ENCODE results near the gene SPRR1B.
"Not testable (repeated sequence)": the region's sequence is repeated elsewhere in the genome, so short reads cannot be mapped to it uniquely, and the experiment has no call there.

Gene SPRR1B

DNA sequence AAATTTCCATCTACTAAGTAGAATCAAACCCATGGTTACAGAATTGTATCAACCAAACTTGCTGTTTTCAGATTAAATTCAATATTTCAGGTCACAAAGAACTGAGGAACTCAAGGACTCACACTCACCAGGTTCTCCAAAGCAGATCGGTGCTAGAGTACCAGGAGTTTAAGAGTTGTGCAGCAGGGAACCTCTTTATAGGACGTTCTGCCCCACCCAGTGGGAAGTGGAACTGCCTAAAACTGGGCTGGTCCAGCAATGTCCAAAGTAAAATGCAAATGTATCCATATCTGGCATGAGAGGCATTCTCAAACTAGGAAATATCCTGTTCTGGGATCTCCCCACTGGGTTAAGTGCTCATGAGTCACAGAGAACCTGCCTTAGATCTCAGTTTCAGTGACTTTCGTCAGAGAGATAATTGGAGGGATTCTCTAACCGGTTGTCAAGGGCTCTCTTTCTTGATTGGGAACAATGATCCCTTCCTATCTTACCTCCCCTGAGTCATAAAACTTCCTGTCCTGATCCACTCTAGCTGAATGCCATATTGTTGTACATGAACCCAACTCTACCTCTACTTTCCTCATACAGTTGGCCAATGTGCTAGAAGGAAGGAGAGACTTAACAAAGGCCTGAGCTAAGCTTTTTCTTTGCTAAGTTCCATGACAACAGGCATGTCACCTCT is 10.1 kb downstream of the SPRR1B start, which contains the start of gene SPRR2D:
Gene SPRR2D, minus strand, starts transcription at position 171 of the 682 bp plus-strand sequence. CDS start 774 bp downstream, outside the sequence.
- DNase-seq: no peak

DNA sequence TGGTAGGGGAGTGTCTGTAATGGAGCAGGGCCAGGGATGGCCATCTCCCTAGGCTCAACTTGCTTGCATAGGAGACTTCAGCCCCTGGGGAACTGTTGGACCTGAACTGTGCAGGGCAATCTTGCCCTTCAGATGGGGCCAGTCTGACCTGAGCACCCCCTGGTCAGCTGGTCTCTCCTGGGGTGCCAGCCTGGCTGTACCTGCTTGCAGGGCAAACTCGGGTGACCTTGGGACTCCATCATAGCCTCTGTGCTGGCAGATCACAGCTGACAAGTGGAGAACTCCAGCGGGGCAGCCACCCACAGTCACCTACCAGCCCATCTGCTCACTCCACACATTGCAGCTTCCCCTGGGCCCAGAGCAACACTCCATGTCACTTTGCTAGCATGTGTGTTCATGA is 18.2 kb downstream of the SPRR1B start:
- DNase-seq: no peak

DNA sequence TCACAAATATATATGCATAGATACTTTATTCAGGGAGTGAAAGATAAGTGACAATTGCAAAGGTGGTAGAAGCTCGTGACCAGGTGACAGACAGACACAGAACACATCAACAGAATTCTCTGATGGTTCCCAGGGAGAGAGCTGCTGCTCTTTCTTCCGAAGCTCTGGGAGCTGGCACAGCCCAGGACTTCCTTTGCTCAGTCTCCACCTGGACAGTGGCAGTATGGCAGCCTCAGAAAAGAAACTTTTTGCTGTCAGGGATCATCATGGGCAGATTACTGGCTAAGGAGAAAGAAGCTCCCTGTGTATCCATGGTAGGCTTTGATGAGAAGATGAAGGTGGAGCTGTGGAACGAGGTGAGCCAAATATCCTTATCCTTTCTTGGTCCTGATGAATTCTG is 25.1 kb downstream of the SPRR1B start:
- DNase-seq: not testable (repeated sequence)

GRCh38 chr1:153057375-153057774 is 26.4 kb downstream of the SPRR1B start, which contains the start of gene SPRR2A:
Gene SPRR2A (minus strand): TSS chr1:153057512. CDS start chr1:153056735, 777 bp downstream.
- no peak for DNase-seq

- no peak for DNase-seq
These were observed 27.2 kb downstream of the SPRR1B start for GRCh38 chr1:153058154-153058553.

- no peak for DNase-seq
These were observed 28.1 kb downstream of the SPRR1B start for GRCh38 chr1:153058826-153059784.

DNA sequence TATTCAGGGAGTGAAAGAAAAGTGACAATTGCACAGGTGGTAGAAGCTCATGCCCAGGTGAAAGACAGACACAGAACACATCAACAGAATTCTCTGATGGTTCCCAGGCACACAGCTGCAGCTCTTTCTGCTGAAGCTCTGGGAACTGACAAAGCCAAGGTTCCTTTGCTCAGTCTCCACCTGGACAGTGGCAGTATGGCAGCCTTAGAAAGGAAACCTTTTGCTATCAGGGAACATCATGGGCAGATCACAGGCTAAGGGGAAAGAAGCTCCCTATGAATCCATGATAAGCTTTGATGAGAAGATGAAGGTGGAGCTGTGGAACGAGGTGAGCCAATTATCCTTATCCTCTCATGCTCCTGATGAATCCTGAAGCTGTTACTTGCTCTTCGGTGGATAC is 39.2 kb downstream of the SPRR1B start:
- DNase-seq: no peak

- DNase-seq: no peak
These were observed 40.5 kb downstream of the SPRR1B start, which contains the start of gene SPRR2B for GRCh38 chr1:153071511-153071910. Gene SPRR2B (minus strand): TSS chr1:153071611. CDS start chr1:153070839, 772 bp downstream.

DNA sequence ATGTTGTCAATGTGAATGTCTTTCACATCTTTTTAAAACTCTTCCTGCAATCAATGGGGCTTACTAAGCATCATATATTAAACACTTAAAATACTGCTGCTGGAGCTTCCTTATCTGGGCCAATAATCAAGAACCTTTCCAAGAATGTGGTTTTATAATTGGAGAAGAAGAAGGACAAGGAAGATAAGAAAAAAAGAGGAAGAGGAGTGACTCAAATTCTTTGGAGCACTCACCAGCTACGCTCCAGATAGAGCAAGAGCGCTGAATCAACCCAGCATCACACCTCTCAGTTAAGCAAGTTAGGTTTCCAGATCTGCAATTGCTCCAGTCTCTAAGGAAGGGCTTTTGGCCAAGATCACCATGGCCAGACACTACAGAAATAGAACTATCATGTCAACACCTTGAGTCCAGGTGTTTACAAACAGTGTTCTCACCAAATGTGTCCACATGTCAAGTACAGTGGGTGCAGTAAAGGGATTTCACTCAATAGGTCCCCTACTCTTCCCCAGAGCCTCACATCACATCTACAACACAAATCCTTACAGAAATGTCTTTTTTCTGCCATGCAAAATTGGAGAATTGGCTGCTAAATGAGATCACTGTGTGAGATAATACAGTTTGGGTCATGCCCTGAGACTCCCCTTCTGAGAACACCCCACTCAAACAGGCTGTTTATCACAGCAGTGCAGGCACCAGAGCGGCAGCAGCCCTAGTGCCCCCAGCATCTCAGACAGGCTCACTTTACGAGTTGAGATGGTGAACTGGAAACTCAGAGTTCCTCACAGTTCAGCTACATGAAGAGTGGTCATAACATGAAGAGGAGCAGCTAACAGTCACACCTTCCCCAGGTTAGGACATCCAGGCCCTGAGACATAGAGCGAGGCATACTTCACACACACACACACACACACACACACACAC is 42.1 kb downstream of the SPRR1B start:
- no peak for DNase-seq

GRCh38 chr1:153081736-153082135 is 50.7 kb downstream of the SPRR1B start:
- DNase-seq: no peak

All from activated CD4-positive, alpha-beta T cell treated with anti-CD3 and anti-CD28 coated beads for 1 hour (primary cell).